ENCODE results near the gene TECPR1.

DNA sequence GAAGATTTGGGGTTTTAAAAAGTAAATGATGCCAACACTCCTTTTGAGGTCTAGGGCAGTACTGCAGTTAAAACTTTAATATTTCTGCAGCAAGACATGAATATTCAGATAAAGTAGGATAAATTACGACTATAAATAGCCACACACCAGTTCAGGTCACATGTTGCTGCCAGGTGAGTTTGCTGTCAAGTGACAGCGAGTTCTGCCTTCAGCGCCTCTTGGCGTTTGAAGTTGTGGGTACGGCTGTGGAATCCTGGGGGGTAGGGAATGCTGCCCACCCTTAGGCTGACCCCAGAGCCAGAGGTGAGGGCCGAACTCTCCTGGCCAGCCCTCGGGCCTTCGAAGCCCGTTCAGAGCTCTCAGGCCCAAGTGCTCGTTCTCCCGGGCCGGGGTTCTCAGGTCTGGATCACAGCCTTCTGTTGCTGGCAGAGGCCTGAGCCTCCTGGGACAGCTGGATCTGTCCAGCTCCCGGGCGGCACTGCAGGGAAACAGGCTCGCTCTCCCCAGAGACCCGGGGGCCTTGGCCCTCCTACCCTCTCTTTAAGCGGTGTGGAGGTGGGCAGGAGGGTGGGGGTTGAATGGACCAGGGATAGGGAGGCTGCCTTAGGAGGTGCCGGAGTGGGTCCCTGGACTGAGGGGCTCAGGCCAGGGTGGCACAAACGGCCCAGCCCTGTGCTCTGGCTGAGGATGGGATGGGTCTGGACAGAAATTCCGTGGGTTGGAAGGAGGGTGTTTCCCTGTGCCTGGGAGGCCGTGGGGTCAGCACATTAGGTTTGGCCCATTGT lies 34.9 kb upstream of the TECPR1 start:
- TF ChIP-seq, protein P1, sequence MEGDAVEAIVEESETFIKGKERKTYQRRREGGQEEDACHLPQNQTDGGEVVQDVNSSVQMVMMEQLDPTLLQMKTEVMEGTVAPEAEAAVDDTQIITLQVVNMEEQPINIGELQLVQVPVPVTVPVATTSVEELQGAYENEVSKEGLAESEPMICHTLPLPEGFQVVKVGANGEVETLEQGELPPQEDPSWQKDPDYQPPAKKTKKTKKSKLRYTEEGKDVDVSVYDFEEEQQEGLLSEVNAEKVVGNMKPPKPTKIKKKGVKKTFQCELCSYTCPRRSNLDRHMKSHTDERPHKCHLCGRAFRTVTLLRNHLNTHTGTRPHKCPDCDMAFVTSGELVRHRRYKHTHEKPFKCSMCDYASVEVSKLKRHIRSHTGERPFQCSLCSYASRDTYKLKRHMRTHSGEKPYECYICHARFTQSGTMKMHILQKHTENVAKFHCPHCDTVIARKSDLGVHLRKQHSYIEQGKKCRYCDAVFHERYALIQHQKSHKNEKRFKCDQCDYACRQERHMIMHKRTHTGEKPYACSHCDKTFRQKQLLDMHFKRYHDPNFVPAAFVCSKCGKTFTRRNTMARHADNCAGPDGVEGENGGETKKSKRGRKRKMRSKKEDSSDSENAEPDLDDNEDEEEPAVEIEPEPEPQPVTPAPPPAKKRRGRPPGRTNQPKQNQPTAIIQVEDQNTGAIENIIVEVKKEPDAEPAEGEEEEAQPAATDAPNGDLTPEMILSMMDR (IDR thresholded peaks at IDR 0.05; ENCODE audit: low read length), result no peak
- no peak for TF ChIP-seq EZH2 (optimal IDR thresholded peaks at IDR 0.05; ENCODE audit: low read depth, low read length)
- TF ChIP-seq EZH2phosphoT487 (IDR thresholded peaks at IDR 0.05; ENCODE audit: low read length), result no peak
